GM10266 (cell line): Measurements from ENCODE around the gene KLK8.

Experiments
- DNase-seq: peaks from one replicate; pipeline ENCODE4 v3.0.0; 2012; ENCODE audit errors: extremely low spot score
- TF ChIP-seq, protein P1 (sequence below): IDR thresholded peaks from 2 replicates; pipeline ENCODE4 v1.5.1; 2012; ENCODE audit warnings: mild to moderate bottlenecking, low read depth; ENCODE audit not compliant: control insufficient read depth, insufficient read depth; ENCODE audit errors: missing control alignments

The KLK8 gene

GRCh38 chr19:51018745-51019543, 17.5 kb upstream of the KLK8 start:
- TF ChIP-seq, protein P1, sequence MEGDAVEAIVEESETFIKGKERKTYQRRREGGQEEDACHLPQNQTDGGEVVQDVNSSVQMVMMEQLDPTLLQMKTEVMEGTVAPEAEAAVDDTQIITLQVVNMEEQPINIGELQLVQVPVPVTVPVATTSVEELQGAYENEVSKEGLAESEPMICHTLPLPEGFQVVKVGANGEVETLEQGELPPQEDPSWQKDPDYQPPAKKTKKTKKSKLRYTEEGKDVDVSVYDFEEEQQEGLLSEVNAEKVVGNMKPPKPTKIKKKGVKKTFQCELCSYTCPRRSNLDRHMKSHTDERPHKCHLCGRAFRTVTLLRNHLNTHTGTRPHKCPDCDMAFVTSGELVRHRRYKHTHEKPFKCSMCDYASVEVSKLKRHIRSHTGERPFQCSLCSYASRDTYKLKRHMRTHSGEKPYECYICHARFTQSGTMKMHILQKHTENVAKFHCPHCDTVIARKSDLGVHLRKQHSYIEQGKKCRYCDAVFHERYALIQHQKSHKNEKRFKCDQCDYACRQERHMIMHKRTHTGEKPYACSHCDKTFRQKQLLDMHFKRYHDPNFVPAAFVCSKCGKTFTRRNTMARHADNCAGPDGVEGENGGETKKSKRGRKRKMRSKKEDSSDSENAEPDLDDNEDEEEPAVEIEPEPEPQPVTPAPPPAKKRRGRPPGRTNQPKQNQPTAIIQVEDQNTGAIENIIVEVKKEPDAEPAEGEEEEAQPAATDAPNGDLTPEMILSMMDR: no peak
- no peak for DNase-seq

- DNase-seq: peak; percentile 69
- TF ChIP-seq, protein P1: peak; percentile 49
Measured at GRCh38 chr19:51016798-51017683, 15.6 kb upstream of the KLK8 start.

DNA sequence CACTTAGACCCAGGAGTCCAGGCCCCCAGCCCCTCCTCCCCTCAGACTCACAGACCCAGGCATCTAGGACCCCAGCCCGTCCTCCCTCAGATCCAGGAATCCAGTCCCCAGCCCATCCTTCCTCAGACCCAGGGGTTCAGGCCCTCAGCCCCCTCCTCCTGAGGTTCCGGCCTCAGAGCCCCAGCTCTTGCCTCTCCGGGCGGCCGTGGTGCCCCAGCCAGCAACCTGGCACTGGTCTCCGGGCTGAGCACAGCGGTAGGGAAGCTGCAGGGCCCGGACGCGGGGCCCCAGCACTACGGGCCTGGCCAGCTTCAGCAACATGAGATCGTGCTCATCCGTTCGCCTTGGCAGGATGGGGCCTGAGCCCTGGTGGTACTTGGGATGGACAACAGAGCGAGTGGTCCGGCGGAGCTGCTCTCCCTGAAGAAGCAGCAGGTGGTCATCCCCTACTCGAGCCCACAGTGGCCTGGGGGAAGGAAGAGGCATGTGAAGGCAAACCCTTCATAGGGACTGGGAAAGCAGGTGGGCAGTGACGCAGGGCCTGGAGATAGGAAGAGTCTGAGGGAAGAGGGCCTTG, 14.4 kb upstream of the KLK8 start:
- no peak for DNase-seq
- TF ChIP-seq, protein P1: no peak

DNA sequence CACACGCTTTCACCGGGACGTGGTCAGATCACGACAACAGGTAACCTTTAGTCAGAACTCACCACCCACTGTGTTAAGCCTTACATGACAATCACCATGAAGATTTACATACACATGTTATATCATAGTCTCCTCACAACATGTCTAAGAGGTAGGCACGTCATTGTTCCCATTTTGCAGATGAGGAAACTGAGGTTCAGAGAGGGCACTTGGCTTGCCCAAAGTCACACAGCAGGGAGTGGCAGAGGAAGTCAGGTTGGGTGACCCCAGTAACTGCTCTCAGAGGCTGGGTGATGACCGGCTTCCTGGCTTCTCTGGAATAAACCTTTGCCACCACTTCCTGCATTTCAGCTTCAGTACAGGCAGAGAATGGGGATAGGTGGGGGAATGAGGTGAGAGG, 12.8 kb upstream of the KLK8 start:
- no peak for DNase-seq
- TF ChIP-seq, protein P1: no peak

DNA sequence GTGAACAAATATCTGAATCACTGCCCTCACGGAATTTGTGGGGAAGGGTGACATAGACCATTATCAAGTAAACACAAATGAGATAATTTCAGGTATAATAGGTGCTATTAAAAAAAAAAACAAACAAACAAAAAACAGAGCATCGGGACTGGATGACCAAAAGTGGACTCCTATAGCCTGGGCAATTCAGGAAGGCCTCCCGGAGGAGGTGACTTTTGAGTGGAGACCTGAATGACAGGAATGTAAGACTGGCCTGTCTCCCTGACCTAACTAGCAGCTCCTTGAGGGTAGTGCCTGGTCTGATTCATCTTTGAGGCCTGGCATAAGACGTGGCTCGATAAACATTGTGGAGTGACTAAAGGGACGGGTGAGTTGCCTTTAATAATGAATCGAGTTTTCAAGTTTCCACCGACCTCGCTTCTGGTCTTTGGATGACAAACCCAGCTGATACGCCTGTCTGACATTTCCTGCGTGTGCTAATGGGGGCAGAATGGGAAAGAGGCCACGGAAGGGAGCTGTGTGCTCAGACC, 11.3 kb upstream of the KLK8 start:
- no peak for DNase-seq
- TF ChIP-seq, protein P1: no peak

GRCh38 chr19:51010066-51010795, 8.8 kb upstream of the KLK8 start:
- DNase-seq: no peak
- TF ChIP-seq, protein P1: no peak
